GM18861 (cell line): ENCODE measurements around the gene FANCC.

Source experiments
- ATAC-seq: cut with Tn5 transposase; IDR thresholded peaks from one replicate; pipeline ENCODE4 v1.9.1; 2021; ENCODE audit not compliant: unreplicated experiment

The FANCC gene

DNA sequence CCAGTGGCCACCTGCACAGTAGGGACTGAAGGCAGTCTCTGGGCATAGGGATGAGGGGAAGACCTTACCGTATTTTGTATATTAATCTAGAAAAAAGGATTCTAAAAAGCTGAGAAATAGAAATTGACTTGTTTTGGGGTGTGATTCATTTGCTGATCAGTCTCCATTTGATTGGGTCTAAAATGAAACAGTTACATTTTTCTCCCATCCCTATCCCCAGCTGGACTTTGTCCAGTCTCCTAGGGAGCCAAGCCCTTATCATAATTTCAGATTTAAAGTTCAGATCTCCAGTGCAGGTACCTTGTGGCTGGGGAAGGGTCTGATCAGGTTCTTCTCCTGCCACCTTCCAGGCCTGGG, 240.8 kb downstream of the FANCC start:
- no peak for ATAC-seq

DNA sequence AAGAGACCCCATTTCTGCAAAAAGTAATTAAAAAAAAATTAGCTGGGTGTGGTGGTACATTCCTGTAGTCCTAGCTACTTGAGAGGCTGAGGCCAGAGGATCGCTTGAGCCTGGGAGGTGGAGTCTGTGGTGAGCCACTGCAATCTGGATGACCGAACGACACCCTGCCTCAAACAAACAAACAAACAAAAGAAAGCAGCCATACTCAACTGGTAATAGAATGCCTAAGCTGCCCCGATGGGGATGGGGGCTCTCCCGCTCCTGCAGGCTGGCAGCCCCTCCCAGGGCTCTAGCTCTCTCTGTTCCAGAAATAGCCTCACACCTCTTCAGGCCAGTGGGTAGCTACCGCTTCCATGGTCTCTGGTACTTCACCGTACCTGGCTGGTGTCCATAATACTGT, 241.8 kb downstream of the FANCC start:
- no peak for ATAC-seq

DNA sequence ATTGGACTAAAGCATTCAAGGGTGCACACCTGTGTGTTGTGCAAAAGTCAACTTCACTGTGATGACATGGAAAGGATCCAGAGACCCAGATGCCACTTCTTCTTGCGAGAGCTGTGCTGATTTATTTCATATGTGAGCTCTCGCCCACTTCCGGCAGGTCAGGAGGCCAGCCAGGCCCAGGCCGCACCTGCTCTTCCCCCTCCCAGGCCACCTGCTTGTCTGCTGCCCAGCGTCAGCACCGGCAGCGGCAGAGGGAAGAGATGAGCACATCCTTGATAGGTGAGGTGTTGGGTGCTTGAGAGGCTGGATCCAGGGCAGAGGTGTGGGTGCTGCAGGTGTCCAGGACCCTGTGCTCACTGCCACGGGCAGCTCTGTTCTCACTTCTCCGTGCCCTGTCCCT, 242.9 kb downstream of the FANCC start:
- ATAC-seq = no peak

GRCh38 chr9:95073918-95074317, 243.6 kb downstream of the FANCC start:
- no peak for ATAC-seq

GRCh38 chr9:95073042-95073607, 244.4 kb downstream of the FANCC start:
- no peak for ATAC-seq

DNA sequence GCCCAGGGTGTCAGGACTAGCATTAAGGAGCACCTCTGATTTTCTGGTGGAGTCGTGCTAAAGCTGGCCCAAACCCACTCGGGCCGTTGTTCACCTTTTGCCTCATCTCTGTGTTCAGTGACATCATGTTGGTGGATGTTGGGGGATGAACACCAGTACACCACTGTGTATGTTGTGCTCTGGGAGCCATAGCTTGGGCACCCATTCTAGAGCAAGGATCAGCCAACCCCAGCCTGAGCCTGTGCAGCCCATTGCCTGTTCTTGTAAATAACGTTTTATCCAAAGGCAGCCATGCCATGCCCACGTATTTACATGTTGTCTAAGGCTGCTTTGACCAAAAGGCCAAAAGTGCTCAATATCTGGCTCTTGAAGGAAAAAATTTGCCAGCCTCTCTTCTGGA, 245.6 kb downstream of the FANCC start:
- ATAC-seq = no peak

DNA sequence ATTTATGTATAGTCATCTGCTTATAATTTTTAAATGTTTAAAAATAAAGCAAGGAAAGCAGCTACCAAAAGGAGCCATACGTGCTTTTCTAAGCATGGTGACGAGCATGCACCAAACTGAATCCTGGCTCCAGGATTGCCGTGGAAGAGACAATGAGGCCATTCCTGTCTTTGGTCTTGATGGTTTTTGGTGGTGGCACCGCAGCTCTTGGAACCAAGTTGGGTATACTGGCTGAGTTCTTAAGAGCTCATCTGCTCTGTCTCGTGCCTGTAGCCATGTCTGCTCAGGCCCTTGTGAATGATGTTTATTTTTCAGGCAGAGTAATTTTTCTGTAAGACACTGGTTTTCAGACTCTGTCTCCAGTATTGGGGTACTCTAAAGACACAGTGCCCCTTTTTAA, 246.1 kb downstream of the FANCC start:
- ATAC-seq = no peak

DNA sequence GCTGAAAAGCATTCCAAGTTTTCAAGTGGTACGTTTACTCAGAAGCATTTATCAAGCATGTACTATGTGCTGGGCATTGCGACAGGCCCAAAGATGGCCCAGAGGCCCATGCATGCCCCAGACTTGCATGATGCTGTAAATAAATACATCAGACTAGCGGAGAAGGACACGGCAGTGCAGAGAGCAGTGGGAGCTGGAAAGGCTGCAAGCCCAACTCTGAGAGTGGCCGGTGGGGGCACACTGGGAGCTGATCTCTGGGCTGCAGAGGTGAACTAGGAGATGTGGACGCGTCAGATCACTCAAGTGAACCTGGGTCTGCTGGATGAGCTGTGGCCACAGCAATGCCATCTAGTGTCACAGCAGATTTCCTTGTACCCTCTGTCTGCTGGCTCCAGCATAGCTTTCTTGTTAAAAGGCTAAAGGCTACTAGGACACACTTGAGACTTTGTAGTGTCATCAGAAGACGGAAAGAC, 246.9 kb downstream of the FANCC start:
- no peak for ATAC-seq

DNA sequence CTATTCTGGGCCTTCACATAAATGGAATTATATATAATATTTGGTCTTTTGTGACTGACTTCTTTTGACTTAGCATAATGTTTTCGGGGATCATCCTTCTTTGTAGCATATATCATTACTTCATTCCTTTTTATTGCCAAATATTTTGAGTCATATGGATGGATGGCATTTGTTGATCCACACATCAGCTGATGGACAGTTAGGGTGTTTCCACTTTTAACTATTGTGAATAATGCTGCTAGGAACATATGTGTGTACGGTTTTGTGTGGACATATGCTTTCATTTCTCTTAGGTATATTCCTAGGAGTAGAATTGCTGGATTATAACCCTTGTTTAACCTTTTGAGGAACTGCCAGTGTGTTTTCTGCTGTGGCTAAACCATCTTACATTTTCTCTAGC, 249.6 kb downstream of the FANCC start:
- no peak for ATAC-seq

GRCh38 chr9:95067057-95067456, 250.5 kb downstream of the FANCC start:
- ATAC-seq = no peak

- ATAC-seq = no peak
These were observed 252.3 kb downstream of the FANCC start for GRCh38 chr9:95065224-95065623.

DNA sequence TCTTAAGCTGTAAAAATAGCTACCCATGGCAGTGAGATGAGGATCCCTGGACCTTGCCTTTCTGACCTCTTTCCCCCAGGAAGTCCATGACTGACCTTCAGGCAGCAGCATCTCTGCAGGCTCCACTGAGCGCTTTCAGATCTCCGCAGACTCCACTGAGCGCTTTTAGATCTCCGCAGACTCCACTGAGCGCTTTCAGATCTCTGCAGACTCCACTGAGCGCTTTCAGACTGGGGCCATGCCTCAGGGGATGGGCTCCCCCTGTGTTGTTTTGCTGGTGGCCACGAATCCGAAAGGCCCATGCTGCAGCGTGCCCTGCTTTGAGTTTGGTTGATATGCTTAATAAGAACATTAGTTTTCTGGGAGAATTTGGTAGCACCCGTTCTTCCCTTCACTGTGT, 254.2 kb downstream of the FANCC start:
- no peak for ATAC-seq

GRCh38 chr9:95062596-95063065, 254.9 kb downstream of the FANCC start:
- no peak for ATAC-seq

GRCh38 chr9:95061916-95062595, 255.5 kb downstream of the FANCC start:
- ATAC-seq = no peak

GRCh38 chr9:95060916-95061315, 256.6 kb downstream of the FANCC start:
- ATAC-seq = no peak

GRCh38 chr9:95060234-95060633, 257.3 kb downstream of the FANCC start:
- ATAC-seq = no peak

DNA sequence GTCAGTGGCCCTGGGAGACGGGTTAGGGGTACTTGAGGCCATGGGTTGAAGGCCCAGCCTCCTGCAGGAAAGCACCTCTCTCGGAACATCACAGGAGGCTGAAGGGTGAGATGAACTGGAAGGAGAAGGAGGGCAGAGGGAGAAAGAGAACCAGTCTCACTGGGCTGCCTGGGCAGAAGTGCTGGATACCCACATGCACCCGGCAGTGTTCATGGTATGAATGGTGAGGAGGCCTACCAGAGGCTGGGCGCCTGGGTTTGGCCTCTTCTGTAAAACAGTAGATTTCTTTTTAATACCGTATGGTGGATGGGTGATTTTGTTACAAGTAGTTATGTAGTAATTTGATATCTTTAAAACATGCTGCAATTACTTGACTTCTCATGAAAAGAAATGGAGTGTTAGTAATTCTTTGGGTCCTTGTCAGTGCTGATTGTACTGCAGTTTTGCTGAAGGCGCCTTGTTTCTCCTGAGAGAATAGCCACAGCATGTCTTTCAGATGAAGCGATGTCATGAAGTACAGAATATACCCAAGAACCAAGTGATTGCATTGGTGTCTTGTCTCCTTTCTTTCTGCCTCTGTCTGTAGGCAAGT, 258.6 kb downstream of the FANCC start:
- ATAC-seq = no peak

GRCh38 chr9:95058121-95058785, 259.3 kb downstream of the FANCC start:
- ATAC-seq = no peak

GRCh38 chr9:95057101-95057500, 260.4 kb downstream of the FANCC start:
- no peak for ATAC-seq

GRCh38 chr9:95055851-95056551, 261.5 kb downstream of the FANCC start:
- no peak for ATAC-seq

- ATAC-seq = no peak
These were observed 262.1 kb downstream of the FANCC start for GRCh38 chr9:95055334-95055850.
